Activated CD8-positive, alpha-beta memory T cell treated with anti-CD3 and anti-CD28 coated beads, Interleukin-2, amount 10 ng/mL, durations not matched to agents 7 days and 5 days (primary cell): ENCODE measurements around the gene COX15. TPM values are rescaled to one million over a fixed set of nuclear protein-coding genes. Genes with fewer than 3 reads are reported as not detected.
"Not testable (repeated sequence)": the region's sequence is repeated elsewhere in the genome, so short reads cannot be mapped to it uniquely, and the experiment has no call there.

Source experiments
- ATAC-seq: fragments of 150-1000 bp; cut with Tn5 transposase; one replicate; pipeline ENCODE4 v1.10.0; 2021; ENCODE audit warnings: moderate library complexity
- CTCF ChIA-PET: fragments of 350-600 bp; sonication (Branson Sonifier 250); formaldehyde crosslinking; loops from one replicate; lab custom pipeline; 2021; ENCODE audit warnings: antibody characterized with exemption; lab: Charles Lee
- DNase-seq: peaks from one replicate; pipeline ENCODE4 v3.0.0-alpha.2; 2020
- H3K27ac Mint-ChIP-seq: one replicate; pipeline ENCODE4 v1.8.0; 2021; ENCODE audit warnings: mild to moderate bottlenecking, mixed read lengths
- H3K27me3 Mint-ChIP-seq: one replicate; pipeline ENCODE4 v1.8.0; 2021; ENCODE audit warnings: mixed read lengths
- H3K36me3 Mint-ChIP-seq: one replicate; pipeline ENCODE4 v1.8.0; 2021; ENCODE audit warnings: mild to moderate bottlenecking, mixed read lengths
- H3K4me1 Mint-ChIP-seq: one replicate; pipeline ENCODE4 v1.8.0; 2021; ENCODE audit warnings: mixed read lengths
- H3K4me3 Mint-ChIP-seq: one replicate; pipeline ENCODE4 v1.8.0; 2021; ENCODE audit warnings: mild to moderate bottlenecking, moderate library complexity, mixed read lengths
- H3K9me3 Mint-ChIP-seq: one replicate; pipeline ENCODE4 v1.8.0; 2022; ENCODE audit warnings: low read depth, mixed read lengths
- total RNA-seq, 2 experiments: library from RNA; stranded (reverse); gene quantifications; one replicate each; pipeline ENCODE4 v1.2.3, GENCODE V29; 2021

The COX15 gene
- total RNA-seq, 2 experiments from 2014 or later = 40.4 to 42.1 TPM

DNA sequence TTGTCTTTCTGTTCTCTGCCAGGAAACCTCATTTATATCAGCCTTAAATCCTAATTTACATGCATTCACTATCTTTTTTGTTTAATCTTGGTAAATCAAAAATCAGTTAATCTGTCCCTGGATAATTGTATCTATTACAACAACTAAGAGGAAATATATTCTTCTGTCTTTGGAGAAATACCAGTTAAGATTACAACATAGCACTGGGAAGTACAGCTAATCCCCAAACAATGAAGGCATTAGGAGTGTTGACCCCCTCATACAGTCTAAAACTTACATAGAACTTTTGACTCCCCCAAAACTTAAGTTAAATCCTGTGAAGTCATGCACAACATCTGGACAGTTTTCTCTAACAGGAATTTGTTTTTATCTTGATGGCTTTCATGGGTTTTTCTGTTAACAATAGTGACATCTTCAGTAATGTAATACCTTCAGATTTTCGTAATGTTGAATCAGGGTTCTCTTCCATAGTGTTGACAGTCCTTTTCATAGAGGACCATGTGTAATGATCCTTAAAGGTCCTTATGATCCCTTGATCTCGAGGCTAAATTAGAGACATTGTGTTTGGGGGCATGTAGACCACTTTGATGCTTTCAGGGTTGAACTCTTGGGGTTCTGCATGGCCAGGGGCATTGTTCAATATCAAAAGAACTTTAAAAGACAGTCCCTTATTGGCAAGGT is 26.4 kb upstream of the COX15 start:
- Mint-ChIP-seq H3K9me3 (peaks cover 5% of the 10 kb centered on the region), H3K27ac (no peak overlapping the region), H3K4me1 (no peaks in the 10 kb centered on the region), H3K27me3 (no peaks in the 10 kb centered on the region), H3K4me3 (no peak overlapping the region), H3K36me3 (peaks cover 64% of the 10 kb centered on the region)
- CTCF ChIA-PET = no interaction called here
- no peak for ATAC-seq
- DNase-seq = no peak

DNA sequence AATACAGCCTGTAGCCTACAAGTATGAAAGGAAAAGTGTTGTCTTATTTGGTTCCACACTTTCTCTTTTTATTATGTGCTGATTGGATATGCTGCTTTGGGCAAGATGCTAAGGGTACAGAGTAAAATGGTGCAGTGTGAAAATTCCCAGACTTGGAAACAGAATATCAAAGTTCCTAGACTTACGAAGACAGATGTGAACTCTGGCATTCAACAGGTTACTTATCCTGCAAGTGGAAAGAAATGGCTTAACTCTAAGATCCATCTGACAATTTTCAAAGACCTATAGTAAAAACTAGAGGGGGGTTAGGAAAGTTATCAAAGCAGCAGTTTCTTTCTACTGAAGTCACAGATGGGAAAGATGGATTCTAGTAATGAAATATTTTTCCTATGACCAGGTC is 24.2 kb upstream of the COX15 start:
- Mint-ChIP-seq H3K27me3 (no peaks in the 10 kb centered on the region), H3K4me3 (no peak overlapping the region), H3K36me3 (peaks cover 58% of the 10 kb centered on the region), H3K4me1 (no peaks in the 10 kb centered on the region), H3K9me3 (no peaks in the 10 kb centered on the region), H3K27ac (no peak overlapping the region)
- DNase-seq (no peak), ATAC-seq (no peak)
- CTCF ChIA-PET = interaction anchor here (1.0 kb wide), 1 partner anchor 18 kb away, joined by 3 read pairs; no protein-coding TSS in a partner anchor

- no peaks in the 10 kb centered on the region for H3K27me3 Mint-ChIP-seq
- no peaks in the 10 kb centered on the region for H3K4me1 Mint-ChIP-seq
- ATAC-seq = no peak
- DNase-seq = no peak
- no peak overlapping the region for H3K4me3 Mint-ChIP-seq
- peaks cover 58% of the 10 kb centered on the region for H3K36me3 Mint-ChIP-seq
- CTCF ChIA-PET = interaction anchor here (1.0 kb wide), 1 partner anchor 10 kb away, joined by 6 read pairs; no protein-coding TSS in a partner anchor
- no peaks in the 10 kb centered on the region for H3K9me3 Mint-ChIP-seq
- no peak overlapping the region for H3K27ac Mint-ChIP-seq
These were observed 22.7 kb upstream of the COX15 start for GRCh38 chr10:99754670-99755069.

DNA sequence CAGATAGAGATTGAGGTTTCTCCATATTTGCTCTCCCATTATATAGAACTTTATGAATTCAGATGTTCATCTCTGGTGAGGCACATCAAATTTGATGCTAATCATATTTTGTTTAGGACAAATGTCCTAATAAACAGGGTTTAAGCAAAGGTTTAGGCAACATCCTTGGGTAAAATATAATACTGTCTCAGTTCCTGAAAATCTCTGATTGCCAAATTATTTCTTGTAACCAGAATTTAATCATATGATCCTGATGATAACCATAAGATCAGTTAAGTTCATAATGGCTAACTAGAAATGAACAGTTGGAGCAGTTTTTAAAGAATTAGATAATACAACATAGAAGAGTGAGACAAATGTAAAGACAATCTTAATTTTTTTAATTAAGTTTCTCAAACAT is 18.7 kb upstream of the COX15 start:
- Mint-ChIP-seq H3K4me3 (no peak overlapping the region), H3K27me3 (no peaks in the 10 kb centered on the region), H3K36me3 (peaks cover 43% of the 10 kb centered on the region), H3K27ac (no peak overlapping the region), H3K9me3 (no peaks in the 10 kb centered on the region), H3K4me1 (no peaks in the 10 kb centered on the region)
- DNase-seq (no peak), ATAC-seq (no peak)
- CTCF ChIA-PET = no interaction called here

DNA sequence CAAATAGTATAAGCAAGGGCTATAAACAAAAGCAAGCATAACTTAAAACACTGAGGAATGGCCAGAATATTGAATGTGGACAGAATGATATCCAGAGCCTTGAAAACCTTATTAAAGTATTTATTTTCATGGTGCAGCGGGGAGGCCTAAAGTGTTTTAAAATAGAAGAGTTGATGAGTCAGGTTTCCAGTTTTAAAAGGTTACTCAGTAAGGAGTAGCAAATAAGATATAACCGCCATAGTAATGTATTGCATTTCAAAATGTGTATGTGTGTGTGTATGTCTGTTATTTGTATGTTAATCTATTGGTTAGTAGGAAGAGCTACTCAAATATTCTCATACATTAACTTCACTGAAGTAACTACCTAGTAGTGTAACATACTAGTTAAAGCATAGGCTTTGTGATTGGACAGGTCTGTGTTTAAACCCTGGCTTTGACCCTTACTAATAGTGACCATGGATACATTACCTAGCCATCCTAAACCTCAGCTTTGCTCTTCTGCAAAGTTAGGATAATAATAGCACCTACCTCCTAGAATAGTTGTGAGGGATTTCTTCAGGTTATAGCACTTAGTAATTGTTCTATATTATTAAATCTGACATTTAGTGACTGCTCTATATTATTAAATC is 17.0 kb upstream of the COX15 start:
- CTCF ChIA-PET = no interaction called here
- no peaks in the 10 kb centered on the region for H3K9me3 Mint-ChIP-seq
- H3K4me1 Mint-ChIP-seq = no peaks in the 10 kb centered on the region
- H3K4me3 Mint-ChIP-seq = no peak overlapping the region
- no peak for ATAC-seq
- H3K27ac Mint-ChIP-seq = no peak overlapping the region
- peaks cover 37% of the 10 kb centered on the region for H3K36me3 Mint-ChIP-seq
- H3K27me3 Mint-ChIP-seq = no peaks in the 10 kb centered on the region
- no peak for DNase-seq

DNA sequence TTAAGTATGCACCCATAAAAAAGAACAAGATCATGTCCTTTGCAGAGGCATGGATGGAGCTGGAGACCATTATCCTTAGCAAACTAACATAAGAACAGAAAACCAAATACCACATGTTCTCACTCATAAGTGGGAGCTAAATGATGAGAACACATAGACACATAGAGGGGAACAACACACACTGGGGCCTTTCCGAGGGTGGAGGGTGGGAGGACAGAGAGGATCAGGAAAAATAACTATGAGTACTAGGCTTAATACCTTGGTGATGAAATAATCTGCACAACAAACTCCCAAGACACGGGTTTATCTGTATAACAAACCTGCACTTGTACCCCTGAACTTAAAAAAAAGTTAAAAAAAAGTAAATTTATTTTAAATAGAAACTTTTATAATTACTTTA is 14.2 kb upstream of the COX15 start:
- H3K27ac Mint-ChIP-seq, CTCF ChIA-PET: not testable (repeated sequence)
- H3K36me3 Mint-ChIP-seq = peaks cover 56% of the 10 kb centered on the region

GRCh38 chr10:99743841-99744240 is 11.9 kb upstream of the COX15 start:
- no peak overlapping the region for H3K27ac Mint-ChIP-seq
- no peaks in the 10 kb centered on the region for H3K27me3 Mint-ChIP-seq
- CTCF ChIA-PET = no interaction called here
- no peak for ATAC-seq
- no peak for DNase-seq
- peaks cover 64% of the 10 kb centered on the region for H3K36me3 Mint-ChIP-seq
- H3K4me1 Mint-ChIP-seq = peaks cover 9% of the 10 kb centered on the region
- peaks cover 9% of the 10 kb centered on the region for H3K9me3 Mint-ChIP-seq
- no peak overlapping the region for H3K4me3 Mint-ChIP-seq

More for the DNA sequence above, 14.2 kb upstream of the COX15 start:
- not testable (repeated sequence) for H3K4me3 Mint-ChIP-seq, H3K4me1 Mint-ChIP-seq, ATAC-seq, DNase-seq, H3K9me3 Mint-ChIP-seq, H3K27me3 Mint-ChIP-seq

DNA sequence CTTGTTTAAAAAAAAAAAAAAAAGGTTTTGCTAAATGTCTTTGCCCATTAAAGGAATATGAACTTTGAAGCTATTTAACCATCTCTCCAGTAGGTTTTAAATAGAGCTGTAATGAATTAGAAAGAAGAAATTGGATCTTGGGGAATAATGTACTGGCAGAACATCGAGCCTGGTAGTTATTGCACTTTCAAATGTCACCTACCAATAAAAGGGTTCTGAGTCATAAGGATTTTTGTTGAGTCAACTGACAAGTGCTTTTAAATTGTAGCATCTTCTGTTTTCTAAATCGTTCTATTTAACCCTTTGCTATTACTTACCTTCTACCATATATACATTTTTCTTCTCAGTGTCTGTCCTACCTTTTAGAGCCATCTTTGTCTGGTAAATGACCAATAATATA is 10.8 kb upstream of the COX15 start:
- Mint-ChIP-seq H3K4me1 (peaks cover 9% of the 10 kb centered on the region), H3K36me3 (peaks cover 66% of the 10 kb centered on the region), H3K4me3 (no peak overlapping the region), H3K27me3 (no peaks in the 10 kb centered on the region), H3K27ac (no peak overlapping the region), H3K9me3 (peaks cover 9% of the 10 kb centered on the region)
- DNase-seq = no peak
- CTCF ChIA-PET = interaction anchor here (1.3 kb wide), 1 partner anchor 11 kb away, joined by 6 read pairs; the partner anchor contains the start of genes COX15 and CUTC
- no peak for ATAC-seq

- no peak for ATAC-seq
- no peaks in the 10 kb centered on the region for H3K27me3 Mint-ChIP-seq
- H3K9me3 Mint-ChIP-seq = peaks cover 9% of the 10 kb centered on the region
- no peak overlapping the region for H3K4me3 Mint-ChIP-seq
- no peak for DNase-seq
- peaks cover 70% of the 10 kb centered on the region for H3K36me3 Mint-ChIP-seq
- H3K27ac Mint-ChIP-seq = no peak overlapping the region
- peaks cover 12% of the 10 kb centered on the region for H3K4me1 Mint-ChIP-seq
- CTCF ChIA-PET = interaction anchor here (1.3 kb wide), 1 partner anchor 10 kb away, joined by 6 read pairs; the partner anchor contains the start of genes COX15 and CUTC
These were observed 10.3 kb upstream of the COX15 start for GRCh38 chr10:99742254-99742653.

GRCh38 chr10:99740933-99741559 is 9.1 kb upstream of the COX15 start:
- no peak for ATAC-seq
- H3K4me3 Mint-ChIP-seq = no peak overlapping the region
- DNase-seq = no peak
- H3K36me3 Mint-ChIP-seq = peaks cover 76% of the 10 kb centered on the region
- CTCF ChIA-PET = interaction anchor here (0.6 kb wide), 1 partner anchor 182 kb away, joined by 3 read pairs; no protein-coding TSS in a partner anchor
- H3K4me1 Mint-ChIP-seq = peaks cover 13% of the 10 kb centered on the region
- no peaks in the 10 kb centered on the region for H3K27me3 Mint-ChIP-seq
- no peak overlapping the region for H3K27ac Mint-ChIP-seq
- peaks cover 9% of the 10 kb centered on the region for H3K9me3 Mint-ChIP-seq

DNA sequence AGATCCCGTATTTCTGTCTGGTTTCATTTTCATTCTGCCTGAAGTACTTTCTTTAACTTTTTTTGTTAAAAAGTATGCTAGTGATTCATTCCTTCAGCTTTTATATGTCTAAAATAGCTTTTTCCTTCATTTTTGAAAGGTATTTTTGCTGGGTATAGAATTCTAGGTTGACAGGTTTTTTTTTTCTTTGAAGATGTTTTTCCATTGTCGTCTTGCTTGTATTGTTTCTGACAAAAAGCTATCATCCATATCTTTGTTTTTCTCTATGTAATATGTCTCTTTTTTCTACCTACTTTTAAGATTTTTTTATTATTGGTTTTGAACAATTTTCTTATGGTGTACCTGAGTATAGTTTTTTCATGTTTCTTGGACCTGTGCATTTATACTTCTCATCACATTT is 8.3 kb upstream of the COX15 start:
- DNase-seq = no peak
- H3K27ac Mint-ChIP-seq = no peak overlapping the region
- CTCF ChIA-PET = no interaction called here
- ATAC-seq = no peak
- H3K4me3 Mint-ChIP-seq = no peak overlapping the region
- H3K36me3 Mint-ChIP-seq = peaks cover 81% of the 10 kb centered on the region
- peaks cover 9% of the 10 kb centered on the region for H3K9me3 Mint-ChIP-seq
- no peaks in the 10 kb centered on the region for H3K27me3 Mint-ChIP-seq
- H3K4me1 Mint-ChIP-seq = peaks cover 17% of the 10 kb centered on the region

- H3K4me1 Mint-ChIP-seq = peaks cover 29% of the 10 kb centered on the region
- H3K4me3 Mint-ChIP-seq = not testable (repeated sequence)
These were observed 2.2 kb upstream of the COX15 start for GRCh38 chr10:99734111-99734510.

GRCh38 chr10:99733366-99733765 is 1.4 kb upstream of the COX15 start:
- H3K4me1 Mint-ChIP-seq = peaks cover 29% of the 10 kb centered on the region
- DNase-seq = no peak
- H3K9me3 Mint-ChIP-seq = no peaks in the 10 kb centered on the region
- H3K36me3 Mint-ChIP-seq = peaks cover 39% of the 10 kb centered on the region
- H3K4me3 Mint-ChIP-seq = peak overlapping the region; percentile 56
- no peaks in the 10 kb centered on the region for H3K27me3 Mint-ChIP-seq
- ATAC-seq = no peak
- CTCF ChIA-PET = interaction anchor here (1.6 to 2.2 kb wide), 3 partner anchors 10 to 276 kb away, joined by 5 to 8 read pairs (median 7); partner anchors contain the start of gene DNMBP
- H3K27ac Mint-ChIP-seq = no peak overlapping the region

More at GRCh38 chr10:99734111-99734510, 2.2 kb upstream of the COX15 start:
- peaks cover 44% of the 10 kb centered on the region for H3K36me3 Mint-ChIP-seq
- H3K9me3 Mint-ChIP-seq, ATAC-seq, H3K27me3 Mint-ChIP-seq, DNase-seq, H3K27ac Mint-ChIP-seq, CTCF ChIA-PET: not testable (repeated sequence)
